Measurements from ENCODE around the gene GRM4.

GRM4 gene

DNA sequence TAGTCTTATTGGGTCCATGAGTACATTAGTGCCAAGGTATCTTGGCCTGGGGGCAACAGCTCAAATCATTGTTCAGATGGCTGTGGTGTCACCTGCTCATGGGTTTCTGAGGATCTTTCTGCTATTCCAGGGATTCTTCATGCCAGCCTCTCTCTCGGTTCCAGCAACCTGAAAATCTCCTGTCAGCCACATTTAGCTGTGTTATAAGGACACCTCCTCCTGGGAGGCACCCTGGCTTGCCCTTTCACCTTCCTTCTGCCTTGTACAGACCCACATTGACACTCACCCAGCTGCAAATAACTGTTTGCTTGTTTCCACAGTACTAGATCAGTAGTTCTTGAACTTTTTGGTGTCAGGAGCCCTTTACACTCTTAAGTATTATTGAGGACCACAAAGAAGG, 159.9 kb downstream of the GRM4 start:
- Histone ChIP-seq H2BK12ac (ENCODE audit: low read length in 2 of 2) (no peak overlapping the region), H3K23ac (ENCODE audit: low read length in 2 of 2) (no peak overlapping the region), H2BK5ac (ENCODE audit: low read depth, low read length, poor library complexity, severe bottlenecking) (no peak overlapping the region), H2BK120ac (ENCODE audit: low read depth, low read length) (no peak overlapping the region), H3K4me2 (ENCODE audit: low read length, poor library complexity, severe bottlenecking) (no peak overlapping the region), H4K91ac (ENCODE audit: low read length) (no peak overlapping the region), H3K27ac (ENCODE audit: low read length, poor library complexity, severe bottlenecking) (no peak overlapping the region), H3K79me1 (replicated peaks; ENCODE audit: low read length, poor library complexity, severe bottlenecking) (no peaks in the 10 kb centered on the region), H2AK5ac (ENCODE audit: low read length, severe bottlenecking) (no peak overlapping the region), H3K27me3 (ENCODE audit: control insufficient read depth in 1 of 2, insufficient read depth in 1 of 2, low read length in 2 of 2) (peaks cover 23 to 65% of the 10 kb centered on the region in 2 experiments), H4K8ac (ENCODE audit: low read length) (no peak overlapping the region), H3K4me1 (ENCODE audit: control insufficient read depth, insufficient read depth, low read depth, low read length) (no peaks in the 10 kb centered on the region), H3K9ac (ENCODE audit: low read length) (no peak overlapping the region), H2BK15ac (ENCODE audit: low read depth, poor library complexity, severe bottlenecking) (no peak overlapping the region), H3K4me3 (ENCODE audit: insufficient read depth in 1 of 2, low read depth in 1 of 2, low read length in 2 of 2) (no peak overlapping the region), H3K14ac (ENCODE audit: low read length in 2 of 2) (no peak overlapping the region), H3K4ac (ENCODE audit: low read depth in 1 of 2, low read length in 2 of 2) (no peak overlapping the region), H3K36me3 (ENCODE audit: control insufficient read depth in 1 of 2, insufficient read depth in 2 of 2, low read depth in 1 of 2, low read length in 2 of 2) (no peaks in the 10 kb centered on the region), H2AFZ (ENCODE audit: low read depth, low read length) (no peak overlapping the region), H3K18ac (ENCODE audit: low read depth in 1 of 2, low read length in 2 of 2) (no peak overlapping the region), H3K9me3 (ENCODE audit: control insufficient read depth, low read length) (no peaks in the 10 kb centered on the region)
- 67% methylated on average over 1 of the region's 1 CpG for WGBS
- DNase-seq = no peak

DNA sequence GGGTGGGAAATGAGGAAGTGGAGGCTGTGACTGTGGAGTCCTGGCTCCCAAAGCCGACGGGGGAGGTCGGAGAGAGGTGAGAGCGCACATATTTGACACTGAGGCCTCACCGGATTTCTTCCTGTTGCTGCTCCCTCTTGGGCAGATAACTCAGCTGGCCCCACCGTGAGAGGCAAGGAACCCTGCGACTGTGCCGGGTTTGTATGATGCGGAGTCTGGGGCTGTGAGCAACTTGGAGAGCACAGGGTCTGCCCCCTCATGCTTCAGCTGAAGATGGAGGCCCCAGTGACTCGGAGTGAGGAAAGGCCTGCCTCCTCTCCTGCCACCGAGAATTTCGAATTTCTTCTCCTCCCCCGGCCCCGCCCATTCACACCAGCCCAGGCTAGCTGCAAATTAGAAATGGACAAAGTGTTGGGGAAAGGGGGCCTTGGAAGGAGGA, 160.6 kb downstream of the GRM4 start:
- Histone ChIP-seq H2BK120ac (ENCODE audit: low read depth, low read length) (no peak overlapping the region), H3K9ac (ENCODE audit: low read length) (no peak overlapping the region), H3K4me3 (ENCODE audit: insufficient read depth in 1 of 2, low read depth in 1 of 2, low read length in 2 of 2) (no peak overlapping the region), H3K18ac (ENCODE audit: low read depth in 1 of 2, low read length in 2 of 2) (no peak overlapping the region), H3K9me3 (ENCODE audit: control insufficient read depth, low read length) (no peaks in the 10 kb centered on the region), H3K4ac (ENCODE audit: low read depth in 1 of 2, low read length in 2 of 2) (no peak overlapping the region), H3K27ac (ENCODE audit: low read length, poor library complexity, severe bottlenecking) (no peak overlapping the region), H3K36me3 (ENCODE audit: control insufficient read depth in 1 of 2, insufficient read depth in 2 of 2, low read depth in 1 of 2, low read length in 2 of 2) (no peaks in the 10 kb centered on the region), H2BK5ac (ENCODE audit: low read depth, low read length, poor library complexity, severe bottlenecking) (no peak overlapping the region), H2AFZ (ENCODE audit: low read depth, low read length) (no peak overlapping the region), H4K8ac (ENCODE audit: low read length) (no peak overlapping the region), H3K4me2 (ENCODE audit: low read length, poor library complexity, severe bottlenecking) (no peak overlapping the region), H3K4me1 (ENCODE audit: control insufficient read depth, insufficient read depth, low read depth, low read length) (no peaks in the 10 kb centered on the region), H3K23ac (ENCODE audit: low read length in 2 of 2) (no peak overlapping the region), H3K27me3 (ENCODE audit: control insufficient read depth in 1 of 2, insufficient read depth in 1 of 2, low read length in 2 of 2) (peaks cover 22 to 59% of the 10 kb centered on the region in 2 experiments), H2BK15ac (ENCODE audit: low read depth, poor library complexity, severe bottlenecking) (no peak overlapping the region), H2AK5ac (ENCODE audit: low read length, severe bottlenecking) (no peak overlapping the region), H2BK12ac (ENCODE audit: low read length in 2 of 2) (no peak overlapping the region), H4K91ac (ENCODE audit: low read length) (no peak overlapping the region), H3K14ac (ENCODE audit: low read length in 2 of 2) (no peak overlapping the region), H3K79me1 (replicated peaks; ENCODE audit: low read length, poor library complexity, severe bottlenecking) (no peaks in the 10 kb centered on the region)
- no peak for DNase-seq
- WGBS = 79% methylated on average over 12 of the region's 14 CpGs

DNA sequence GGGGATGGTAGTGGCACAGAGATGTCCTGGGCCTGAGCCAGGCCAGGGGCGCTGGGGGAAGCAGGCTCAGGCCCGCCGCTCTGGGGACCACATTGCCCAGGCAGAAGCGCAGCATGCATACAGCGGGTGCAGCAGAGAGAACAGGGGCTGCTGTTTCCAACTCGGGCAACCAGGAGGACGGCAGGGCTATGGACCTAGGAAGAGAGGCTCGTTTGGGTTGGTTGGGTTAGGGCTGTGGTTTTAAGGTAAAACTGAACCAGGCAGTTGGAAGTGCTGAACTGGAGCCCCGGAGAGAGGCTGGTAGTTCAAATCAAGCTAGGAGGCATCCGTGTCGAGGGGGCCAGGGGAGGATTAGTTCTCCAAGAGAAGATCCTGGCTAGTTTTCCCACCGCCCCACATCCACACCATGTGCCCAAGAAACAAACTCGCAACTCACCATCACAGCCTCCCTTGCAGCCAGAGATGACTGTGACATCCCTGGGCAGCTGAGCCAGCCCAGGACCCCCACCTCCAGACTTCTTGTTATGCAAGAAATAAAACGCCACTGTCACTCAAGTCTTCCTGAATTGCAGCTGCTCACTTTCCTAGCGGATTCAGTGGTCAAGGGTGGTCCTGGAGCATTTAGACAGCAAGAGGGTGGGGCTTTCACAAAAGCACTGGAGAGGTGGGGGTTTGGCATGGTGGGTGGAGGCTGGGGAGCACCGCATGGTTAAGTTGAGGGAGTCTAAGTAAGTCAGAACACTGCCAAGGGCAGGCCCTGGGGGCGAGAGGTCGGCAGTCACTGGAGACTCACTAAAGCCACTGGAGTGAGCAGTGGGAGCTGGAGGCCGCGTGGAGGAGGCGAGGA, 161.2 kb downstream of the GRM4 start:
- H4K8ac ChIP-seq (ENCODE audit: low read length) = no peak overlapping the region
- no peak overlapping the region for H3K23ac ChIP-seq (ENCODE audit: low read length in 2 of 2)
- H4K91ac ChIP-seq (ENCODE audit: low read length) = no peak overlapping the region
- WGBS = 87% methylated on average over 21 of the region's 21 CpGs
- H2BK120ac ChIP-seq (ENCODE audit: low read depth, low read length) = no peak overlapping the region
- no peak overlapping the region for H3K14ac ChIP-seq (ENCODE audit: low read length in 2 of 2)
- no peak overlapping the region for H3K27ac ChIP-seq (ENCODE audit: low read length, poor library complexity, severe bottlenecking)
- no peak overlapping the region for H3K4me3 ChIP-seq (ENCODE audit: insufficient read depth in 1 of 2, low read depth in 1 of 2, low read length in 2 of 2)
- no peak overlapping the region for H3K18ac ChIP-seq (ENCODE audit: low read depth in 1 of 2, low read length in 2 of 2)
- peaks cover 18 to 54% of the 10 kb centered on the region in 2 experiments for H3K27me3 ChIP-seq (ENCODE audit: control insufficient read depth in 1 of 2, insufficient read depth in 1 of 2, low read length in 2 of 2)
- no peak overlapping the region for H3K4me2 ChIP-seq (ENCODE audit: low read length, poor library complexity, severe bottlenecking)
- no peak overlapping the region for H3K4ac ChIP-seq (ENCODE audit: low read depth in 1 of 2, low read length in 2 of 2)
- H3K9ac ChIP-seq (ENCODE audit: low read length) = no peak overlapping the region
- DNase-seq = no peak
- H3K4me1 ChIP-seq (ENCODE audit: control insufficient read depth, insufficient read depth, low read depth, low read length) = no peaks in the 10 kb centered on the region
- no peak overlapping the region for H2AK5ac ChIP-seq (ENCODE audit: low read length, severe bottlenecking)
- H2AFZ ChIP-seq (ENCODE audit: low read depth, low read length) = no peak overlapping the region
- H2BK12ac ChIP-seq (ENCODE audit: low read length in 2 of 2) = no peak overlapping the region
- H3K79me1 ChIP-seq (replicated peaks; ENCODE audit: low read length, poor library complexity, severe bottlenecking) = no peaks in the 10 kb centered on the region
- no peaks in the 10 kb centered on the region for H3K36me3 ChIP-seq (ENCODE audit: control insufficient read depth in 1 of 2, insufficient read depth in 2 of 2, low read depth in 1 of 2, low read length in 2 of 2)
- H2BK15ac ChIP-seq (ENCODE audit: low read depth, poor library complexity, severe bottlenecking) = no peak overlapping the region
- H2BK5ac ChIP-seq (ENCODE audit: low read depth, low read length, poor library complexity, severe bottlenecking) = no peak overlapping the region
- H3K9me3 ChIP-seq (ENCODE audit: control insufficient read depth, low read length) = no peaks in the 10 kb centered on the region

DNA sequence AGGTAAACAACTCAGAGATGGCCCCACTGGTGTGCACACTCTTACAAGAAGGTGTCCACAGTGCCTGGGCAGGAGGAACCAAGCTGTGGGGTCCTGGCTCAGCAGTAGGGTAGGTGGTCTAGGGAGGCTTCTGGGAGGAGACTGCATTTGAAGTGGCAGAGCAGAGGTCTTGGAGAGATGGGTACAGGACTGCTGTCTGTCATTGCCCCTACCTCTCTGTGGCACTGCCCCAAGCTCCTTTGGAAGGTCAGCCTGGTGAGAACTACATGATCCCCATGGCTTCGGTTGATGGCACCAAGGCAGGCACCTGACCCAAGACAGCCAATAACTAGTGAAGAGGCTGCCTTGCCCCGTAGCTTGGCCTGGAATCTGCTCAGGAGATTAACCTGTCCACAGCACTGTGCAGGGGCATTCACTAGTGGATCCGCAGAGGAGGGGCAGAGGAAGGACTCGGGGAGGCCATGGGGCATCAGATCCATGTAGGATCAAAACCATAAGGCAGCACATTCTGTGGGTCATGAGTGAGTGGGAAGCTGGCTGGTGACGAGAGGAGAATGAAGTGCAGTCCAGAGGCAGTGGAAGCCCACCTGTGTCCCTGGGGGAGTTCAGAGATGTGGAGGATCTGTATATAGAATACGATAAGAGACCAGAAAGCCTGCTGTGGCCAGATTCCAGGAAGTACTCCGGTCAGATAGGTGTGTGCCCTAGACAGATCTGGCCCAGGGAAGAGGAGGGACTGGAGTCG, 162.0 kb downstream of the GRM4 start:
- DNase-seq = no peak
- Histone ChIP-seq H3K4me3 (ENCODE audit: insufficient read depth in 1 of 2, low read depth in 1 of 2, low read length in 2 of 2) (no peak overlapping the region), H2AFZ (ENCODE audit: low read depth, low read length) (no peak overlapping the region), H3K9ac (ENCODE audit: low read length) (no peak overlapping the region), H3K4me1 (ENCODE audit: control insufficient read depth, insufficient read depth, low read depth, low read length) (no peaks in the 10 kb centered on the region), H2BK120ac (ENCODE audit: low read depth, low read length) (no peak overlapping the region), H3K23ac (ENCODE audit: low read length in 2 of 2) (no peak overlapping the region), H3K4me2 (ENCODE audit: low read length, poor library complexity, severe bottlenecking) (no peak overlapping the region), H3K27me3 (ENCODE audit: control insufficient read depth in 1 of 2, insufficient read depth in 1 of 2, low read length in 2 of 2) (peaks cover 18 to 56% of the 10 kb centered on the region in 2 experiments), H4K91ac (ENCODE audit: low read length) (no peak overlapping the region), H2BK5ac (ENCODE audit: low read depth, low read length, poor library complexity, severe bottlenecking) (no peak overlapping the region), H3K36me3 (ENCODE audit: control insufficient read depth in 1 of 2, insufficient read depth in 2 of 2, low read depth in 1 of 2, low read length in 2 of 2) (no peaks in the 10 kb centered on the region), H2AK5ac (ENCODE audit: low read length, severe bottlenecking) (no peak overlapping the region), H4K8ac (ENCODE audit: low read length) (no peak overlapping the region), H2BK12ac (ENCODE audit: low read length in 2 of 2) (no peak overlapping the region), H3K14ac (ENCODE audit: low read length in 2 of 2) (no peak overlapping the region), H3K18ac (ENCODE audit: low read depth in 1 of 2, low read length in 2 of 2) (no peak overlapping the region), H3K9me3 (ENCODE audit: control insufficient read depth, low read length) (no peaks in the 10 kb centered on the region), H2BK15ac (ENCODE audit: low read depth, poor library complexity, severe bottlenecking) (no peak overlapping the region), H3K27ac (ENCODE audit: low read length, poor library complexity, severe bottlenecking) (no peak overlapping the region), H3K4ac (ENCODE audit: low read depth in 1 of 2, low read length in 2 of 2) (no peak overlapping the region), H3K79me1 (replicated peaks; ENCODE audit: low read length, poor library complexity, severe bottlenecking) (no peaks in the 10 kb centered on the region)
- WGBS = 87% methylated on average over 8 of the region's 8 CpGs

All from mesenchymal stem cell (in vitro differentiated cells and primary cell).